ENCODE results near the gene GBP3. TPM values are rescaled to one million over a fixed set of nuclear protein-coding genes. Genes with fewer than 3 reads are reported as not detected.

Gene GBP3
- polyA plus RNA-seq, 2 of the 4 experiments (the other 2 are of a cell fraction): 0.98 to 1.9 TPM

GRCh38 chr1:89065079-89065868, 42.6 kb upstream of the GBP3 start, which contains the start of gene GBP1:
Gene GBP1 (minus strand): TSS chr1:89065208. CDS start chr1:89063234, 1,974 bp downstream.
- Histone ChIP-seq H3K27ac (no peak within 1 kb of the TSS), H3K4me1 (no peaks in the 10 kb centered on the region), H3K4me3 (peak within 1 kb of the TSS; percentile 25; the same call in 1 of the 3 replicates), H3K9me3 (no peaks in the 10 kb centered on the region), H3K4me2 (peak within 1 kb of the TSS; percentile 61)
- ChIA-PET POLR2A (no interaction called here), CTCF (no interaction called here)
- DNase-seq (ENCODE audit: low read depth in 1 of 2, low spot score in 1 of 2) (no peak), ATAC-seq (no peak), FAIRE-seq (no peak)
- whole genome bisulfite sequencing (ENCODE audit: missing lambda C conversion rate): 32% methylated on average over 4 of the region's 4 CpGs
- TF ChIP-seq POLR2AphosphoS2 (conservative IDR thresholded peaks at IDR 0.05; ENCODE audit: low read length) (no peak), RFX5 (IDR thresholded peaks at IDR 0.05) (no peak), CTCF (IDR thresholded peaks at IDR 0.05) (no peak), BCL3 (IDR thresholded peaks at IDR 0.05) (no peak), HEYL (CRISPR knock-in tag; IDR thresholded peaks at IDR 0.05) (no peak), TFCP2L1 (CRISPR knock-in tag; IDR thresholded peaks at IDR 0.05) (no peak), PBX3 (IDR thresholded peaks at IDR 0.05) (no peak), FOXS1 (CRISPR knock-in tag; IDR thresholded peaks at IDR 0.05) (no peak), CHD2 (IDR thresholded peaks at IDR 0.05; ENCODE audit: low read length, partially characterized antibody) (no peak), HES2 (IDR thresholded peaks at IDR 0.05) (no peak), ATOH8 (CRISPR knock-in tag; IDR thresholded peaks at IDR 0.05; ENCODE audit: low read depth) (no peak), MYC (IDR thresholded peaks at IDR 0.05; ENCODE audit: borderline replicate concordance, low read length) (no peak), CHD4 (IDR thresholded peaks at IDR 0.05; ENCODE audit: borderline replicate concordance) (no peak), CBX8 (IDR thresholded peaks at IDR 0.05) (no peak), CBX2 (IDR thresholded peaks at IDR 0.05; ENCODE audit: borderline replicate concordance, low read depth) (no peak), JUN (IDR thresholded peaks at IDR 0.05) (no peak), MAX (IDR thresholded peaks at IDR 0.05) (no peak), HOXB13 (CRISPR knock-in tag; IDR thresholded peaks at IDR 0.05; ENCODE audit: low read depth) (no peak), POLR2A (IDR thresholded peaks at IDR 0.05; ENCODE audit: low read length) (no peak), ESRRA (IDR thresholded peaks at IDR 0.05; ENCODE audit: borderline replicate concordance, low read length) (no peak)

GRCh38 chr1:89064632-89065031, 42.0 kb upstream of the GBP3 start:
- Histone ChIP-seq H3K9me3 (no peaks in the 10 kb centered on the region), H3K27ac (no peak overlapping the region), H3K4me3 (no peak overlapping the region), H3K4me2 (peak overlapping the region; percentile 61), H3K4me1 (no peaks in the 10 kb centered on the region)
- no peak for TF ChIP-seq MAFK (IDR thresholded peaks at IDR 0.05; ENCODE audit: partially characterized antibody)
- no peak for TF ChIP-seq ELK1 (IDR thresholded peaks at IDR 0.05; ENCODE audit: low read depth, low read length)
- no peak; a peak in 1 of 6 replicates for ATAC-seq
- WGBS (ENCODE audit: missing lambda C conversion rate): 13% methylated on average over 4 of the region's 4 CpGs
- POLR2A ChIA-PET: no interaction called here
- no peak for DNase-seq (ENCODE audit: low read depth in 1 of 2, low spot score in 1 of 2)
- peak; percentile 7 for FAIRE-seq
- CTCF ChIA-PET: no interaction called here
